H1 (cell line): Measurements from ENCODE around the gene SFT2D1. TPM values are rescaled to one million over a fixed set of nuclear protein-coding genes. Genes with fewer than 3 reads are reported as not detected.

Source experiments
- CTCF ChIA-PET: fragments of 300-600 bp; sonication (Branson Sonifier 250); formaldehyde crosslinking; loops from one replicate; lab custom pipeline; 2021; ENCODE audit not compliant: partially characterized antibody; lab: Charles Lee
- POLR2A ChIA-PET: fragments of 300-600 bp; sonication (Branson Sonifier 250); formaldehyde crosslinking; loops from one replicate; lab custom pipeline; 2021; ENCODE audit warnings: inconsistent platforms; ENCODE audit not compliant: partially characterized antibody; lab: Charles Lee
- DNase-seq, 2 experiments: peaks; one replicate each; pipeline versions ENCODE4 v3.0.0 to v3.0.0-alpha.2; 2010 to 2022; ENCODE audit warnings: low spot score in 2 of 2, low read depth in 1 of 2, mixed read lengths in 1 of 2
- FAIRE-seq: peaks from 2 replicates; lab custom pipeline; 2011; peaks lifted over from hg19 to GRCh38; lab: Jason Lieb, UNC
- H2AFZ ChIP-seq: 2 replicates; pipeline ENCODE4 v1.8.1; 2012; ENCODE audit warnings: low read length, inconsistent platforms
- H2AK5ac ChIP-seq: 2 replicates; pipeline ENCODE4 v1.6.1; 2013; ENCODE audit warnings: low read depth, low read length
- H2BK120ac ChIP-seq: replicated peaks from 2 replicates; pipeline ENCODE3; 2013; ENCODE audit warnings: low read depth, low read length, inconsistent platforms
- H2BK12ac ChIP-seq: 2 replicates; pipeline ENCODE4 v1.6.1; 2013; ENCODE audit warnings: low read depth, low read length
- H2BK15ac ChIP-seq: 2 replicates; pipeline ENCODE4 v1.6.1; 2013; ENCODE audit warnings: low read length
- H2BK20ac ChIP-seq: 2 replicates; pipeline ENCODE4 v1.6.1; 2013; ENCODE audit warnings: low read length
- H2BK5ac ChIP-seq: 2 replicates; pipeline ENCODE4 v1.6.1; 2013; ENCODE audit warnings: low read depth, low read length
- H3K14ac ChIP-seq: 2 replicates; pipeline ENCODE4 v1.6.1; 2013; ENCODE audit warnings: inconsistent platforms; ENCODE audit not compliant: insufficient read length
- H3K18ac ChIP-seq: 2 replicates; pipeline ENCODE4 v1.6.1; 2013; ENCODE audit warnings: low read length; ENCODE audit errors: extremely low read depth
- H3K23ac ChIP-seq: 2 replicates; pipeline ENCODE4 v1.6.1; 2013; ENCODE audit warnings: inconsistent platforms; ENCODE audit not compliant: insufficient read length
- H3K23me2 ChIP-seq: 2 replicates; pipeline ENCODE4 v1.6.1; 2013; ENCODE audit warnings: low read depth, low read length
- H3K27ac ChIP-seq: 2 replicates; pipeline ENCODE4 v1.6.1; 2011; ENCODE audit warnings: low read depth, low read length, inconsistent platforms
- H3K27me3 ChIP-seq, 4 experiments: replicated peaks in 1 of 4; 1 replicate in 1 of 4; 2 replicates in 3 of 4; pipeline versions ENCODE4 v1.6.1 to v1.8.1; 2011 to 2013; ENCODE audit warnings: low read length in 3 of 4, mild to moderate bottlenecking in 3 of 4, inconsistent platforms in 2 of 4, mixed read lengths in 2 of 4, moderate library complexity in 1 of 4; ENCODE audit not compliant: control insufficient read depth in 3 of 4, insufficient read depth in 3 of 4; ENCODE audit errors: extremely low read depth in 1 of 4
- H3K36me3 ChIP-seq, 4 experiments: 2 replicates each; pipeline versions ENCODE4 v1.6.1 to v1.8.1; 2011 to 2013; ENCODE audit warnings: mild to moderate bottlenecking in 4 of 4, low read length in 3 of 4, moderate library complexity in 2 of 4, control low read depth in 1 of 4, inconsistent platforms in 1 of 4; ENCODE audit not compliant: insufficient read depth in 4 of 4, control insufficient read depth in 2 of 4
- H3K4ac ChIP-seq: replicated peaks from 2 replicates; pipeline ENCODE3; 2013; ENCODE audit warnings: low read length, low read depth, mixed read lengths, inconsistent platforms; ENCODE audit not compliant: insufficient read length
- H3K4me1 ChIP-seq, 4 experiments: replicated peaks in 1 of 4; 1 replicate in 1 of 4; 2 replicates in 3 of 4; pipeline versions ENCODE4 v1.6.1 to v1.8.1; 2011 to 2013; ENCODE audit warnings: low read length in 3 of 4, inconsistent platforms in 2 of 4, mixed read lengths in 1 of 4; ENCODE audit not compliant: insufficient read depth in 4 of 4, control insufficient read depth in 3 of 4
- H3K4me2 ChIP-seq, 2 experiments: 2 replicates each; pipeline versions ENCODE4 v1.6.1 to v1.8.1; 2011 to 2013; ENCODE audit warnings: low read depth in 2 of 2, low read length in 2 of 2, control low read depth in 1 of 2, inconsistent platforms in 1 of 2, mild to moderate bottlenecking in 1 of 2; ENCODE audit not compliant: insufficient read depth in 1 of 2
- H3K4me3 ChIP-seq, 4 experiments: fragments of 200-600, 300-600 bp in 1 of 4; sonication (generic), shearing (Covaris generic), sonication (Bioruptor Twin) in 1 of 4; 2 replicates each; pipeline versions ENCODE4 v1.5.1 to v1.8.1; 2011 to 2016; ENCODE audit warnings: low read length in 4 of 4, low read depth in 3 of 4, control low read depth in 2 of 4, inconsistent platforms in 2 of 4, mild to moderate bottlenecking in 2 of 4, mixed read lengths in 1 of 4, moderate library complexity in 1 of 4; ENCODE audit not compliant: insufficient read depth in 2 of 4; ENCODE audit errors: extremely low read depth in 1 of 4
- H3K56ac ChIP-seq: replicated peaks from 2 replicates; pipeline ENCODE3; 2013; ENCODE audit warnings: low read depth, mild to moderate bottlenecking, mixed read lengths, low read length, inconsistent platforms; ENCODE audit not compliant: insufficient read length
- H3K79me1 ChIP-seq: 2 replicates; pipeline ENCODE4 v1.6.1; 2013; ENCODE audit warnings: low read depth, low read length, control low read depth
- H3K79me2 ChIP-seq, 2 experiments: 2 replicates each; pipeline versions ENCODE4 v1.6.1 to v1.8.1; 2012 to 2013; ENCODE audit warnings: low read length in 2 of 2, mild to moderate bottlenecking in 2 of 2, inconsistent platforms in 1 of 2; ENCODE audit not compliant: insufficient read depth in 2 of 2, control insufficient read depth in 1 of 2
- H3K9ac ChIP-seq, 4 experiments: replicated peaks in 1 of 4; 1 replicate in 1 of 4; 2 replicates in 3 of 4; pipeline versions ENCODE4 v1.6.1 to v1.8.1; 2011 to 2013; ENCODE audit warnings: low read depth in 3 of 4, low read length in 3 of 4, control low read depth in 2 of 4, mild to moderate bottlenecking in 2 of 4, moderate library complexity in 2 of 4, inconsistent platforms in 1 of 4; ENCODE audit errors: extremely low read depth in 1 of 4
- H3K9me3 ChIP-seq, 2 experiments: 2 replicates each; pipeline versions ENCODE4 v1.6.1 to v1.8.1; 2012 to 2013; ENCODE audit warnings: mild to moderate bottlenecking in 2 of 2, moderate library complexity in 2 of 2, control low read depth in 1 of 2, inconsistent platforms in 1 of 2, low read depth in 1 of 2, low read length in 1 of 2, mixed read lengths in 1 of 2; ENCODE audit not compliant: insufficient read depth in 2 of 2
- H4K20me1 ChIP-seq, 2 experiments: replicated peaks in 1 of 2; 2 replicates each; pipeline versions ENCODE3 to v1.8.1; 2011 to 2013; ENCODE audit warnings: inconsistent platforms in 2 of 2, low read length in 2 of 2, mild to moderate bottlenecking in 1 of 2; ENCODE audit not compliant: insufficient read depth in 2 of 2, control insufficient read depth in 1 of 2
- H4K5ac ChIP-seq: 2 replicates; pipeline ENCODE4 v1.6.1; 2013; ENCODE audit warnings: low read length, low read depth, mixed read lengths, inconsistent platforms; ENCODE audit not compliant: insufficient read length
- H4K8ac ChIP-seq: 2 replicates; pipeline ENCODE4 v1.8.0; 2013; ENCODE audit warnings: mild to moderate bottlenecking, moderate library complexity, low read length, inconsistent platforms; ENCODE audit not compliant: insufficient read depth; ENCODE audit errors: extremely low read depth
- H4K91ac ChIP-seq: replicated peaks from 2 replicates; pipeline ENCODE3; 2013; ENCODE audit warnings: low read length, mixed read lengths, inconsistent platforms; ENCODE audit not compliant: insufficient read length
- FOSL1 ChIP-seq: IDR thresholded peaks from 2 replicates; pipeline ENCODE4 v1.6.1; 2011; ENCODE audit warnings: mild to moderate bottlenecking, low read depth, low read length, moderate library complexity; ENCODE audit not compliant: insufficient read depth
- KDM4A ChIP-seq: IDR thresholded peaks from one replicate; pipeline ENCODE4 v1.7.1; 2012; ENCODE audit warnings: low read depth, mild to moderate bottlenecking, moderate library complexity, low read length, inconsistent platforms; ENCODE audit not compliant: severe bottlenecking
- NRF1 ChIP-seq: IDR thresholded peaks from 2 replicates; pipeline ENCODE4 v1.6.1; 2011; ENCODE audit warnings: mild to moderate bottlenecking, low read depth, low read length, improper control_type of control experiment
- POLR2AphosphoS5 ChIP-seq: IDR thresholded peaks from 2 replicates; pipeline ENCODE4 v1.6.1; 2011; ENCODE audit warnings: low read depth, low read length
- RBBP5 ChIP-seq: IDR thresholded peaks from 2 replicates; pipeline ENCODE4 v1.7.1; 2012; ENCODE audit warnings: low read depth, mild to moderate bottlenecking, inconsistent platforms, low read length, moderate library complexity, borderline replicate concordance
- SIN3A ChIP-seq, 2 experiments: IDR thresholded peaks in 1 of 2; conservative IDR thresholded peaks in 1 of 2; 2 replicates each; pipeline ENCODE4 v1.6.1; 2011 to 2012; ENCODE audit warnings: low read length in 2 of 2, improper control_type of control experiment in 1 of 2, low read depth in 1 of 2, mild to moderate bottlenecking in 1 of 2
- SIX5 ChIP-seq: IDR thresholded peaks from 2 replicates; pipeline ENCODE4 v1.6.1; 2011; ENCODE audit warnings: mild to moderate bottlenecking, low read depth, low read length
- SUZ12 ChIP-seq: fragments of 200-600 bp; sonication (generic); IDR thresholded peaks from 2 replicates; pipeline ENCODE4 v1.6.1; 2012; ENCODE audit warnings: mild to moderate bottlenecking, inconsistent platforms, low read length, moderate library complexity, mixed read lengths
- TAF1 ChIP-seq: IDR thresholded peaks from 2 replicates; pipeline ENCODE4 v1.6.1; 2011; ENCODE audit warnings: mild to moderate bottlenecking, low read depth, low read length
- TAF7 ChIP-seq: optimal IDR thresholded peaks from 2 replicates; pipeline ENCODE3; 2011; ENCODE audit warnings: low read depth, mild to moderate bottlenecking, inconsistent platforms, low read length, moderate library complexity, borderline replicate concordance
- TBP ChIP-seq: IDR thresholded peaks from 2 replicates; pipeline ENCODE4 v1.6.1; 2011; ENCODE audit warnings: low read depth, low read length, improper control_type of control experiment
- TEAD4 ChIP-seq: IDR thresholded peaks from 2 replicates; pipeline ENCODE4 v1.6.1; 2012; ENCODE audit warnings: low read depth, low read length, inconsistent platforms, mixed read lengths
- YY1 ChIP-seq: IDR thresholded peaks from 2 replicates; pipeline ENCODE4 v1.6.1; 2011; ENCODE audit warnings: low read depth, mild to moderate bottlenecking, low read length
- WGBS, 2 experiments: shearing (Covaris generic) in 1 of 2; methylation state at CpG; one replicate each; pipeline versions ENCODE4 v1.1.6 to v1.1.7; 2013 to 2015; ENCODE audit warnings: low lambda C conversion rate in 2 of 2, mixed read lengths in 2 of 2, inconsistent platforms in 1 of 2, low coverage in 1 of 2, missing lambda C conversion rate in 1 of 2; ENCODE audit not compliant: insufficient replicate concordance in 2 of 2, insufficient coverage in 1 of 2, insufficient read length in 1 of 2; ENCODE audit errors: extremely low coverage in 1 of 2, missing lambda C conversion rate in 1 of 2; 5-methylcytosine and 5-hydroxymethylcytosine counted together
- polyA plus RNA-seq, 7 experiments: library from polyadenylated mRNA; depleted of rRNA in 3 of 7; stranded (reverse) in 5 of 7; unstranded in 2 of 7; fragments of >200 nt in 5 of 7; fragments of 200-250 nt in 2 of 7; gene quantifications; 1 replicate in 5 of 7; 2 replicates in 1 of 7; 4 replicates in 1 of 7; pipeline versions ENCODE4 v1.2.1 to v1.2.3, GENCODE V29; 2011 to 2013; ENCODE audit warnings: missing spikeins in 2 of 7, mixed read lengths in 2 of 7
- total RNA-seq: library from RNA; stranded (reverse); fragmentation: NEBNext Ultra II Directional; extraction: Animal tissue kit (Norgen Biotek cat#: 25700); gene quantifications from 2 replicates; pipeline ENCODE4 v1.2.1, GENCODE V29; 2021

SFT2D1 gene
- total and polyA plus RNA-seq, 2 of the 8 experiments (the other 6 are each of a cell fraction or from before 2014, with no cell fraction given), result 52.3 to 76.1 TPM

DNA sequence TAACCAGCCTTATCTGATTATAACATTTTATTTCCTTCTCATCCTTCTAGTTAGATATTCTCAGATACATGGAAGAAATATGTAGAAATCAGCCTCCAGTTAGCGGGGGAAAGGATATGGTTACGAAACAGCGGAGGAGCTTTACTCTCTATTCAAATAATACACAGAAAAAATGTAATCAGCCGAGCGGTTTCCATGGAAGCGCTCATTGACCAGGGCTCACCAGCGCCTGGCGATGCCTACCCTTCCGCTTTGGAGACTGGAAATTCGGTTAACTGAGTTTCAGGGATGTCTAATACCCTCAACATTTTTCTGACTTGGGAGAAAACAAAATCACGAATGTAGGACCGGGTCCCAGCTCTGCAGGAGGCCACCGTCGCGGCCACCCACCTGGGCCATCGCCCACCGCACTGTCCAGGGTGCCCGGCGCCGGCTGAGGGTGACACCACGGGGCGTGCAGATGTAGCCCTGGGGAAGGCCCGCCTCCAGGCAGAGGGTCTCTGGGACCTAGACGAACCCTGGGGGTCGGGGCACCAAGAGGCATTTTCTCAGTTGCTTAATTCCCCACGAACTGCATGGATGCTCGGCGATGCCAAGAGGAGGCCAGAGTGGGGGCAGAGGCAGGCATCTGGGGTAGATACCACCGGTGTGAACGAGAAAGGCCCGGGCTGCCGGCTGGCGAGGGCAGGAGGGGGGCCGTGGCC lies 35.8 kb downstream of the SFT2D1 start:
- Histone ChIP-seq H2BK120ac (no peak overlapping the region), H2AK5ac (no peak overlapping the region), H3K36me3 (no peaks in the 10 kb centered on the region), H3K4ac (no peak overlapping the region), H3K14ac (no peak overlapping the region), H3K79me1 (no peaks in the 10 kb centered on the region), H4K5ac (no peak overlapping the region), H4K8ac (no peak overlapping the region; the same call in none of the 2 replicates), H3K27ac (no peak overlapping the region), H2BK20ac (no peak overlapping the region), H2BK5ac (no peak overlapping the region), H2BK12ac (no peak overlapping the region), H2BK15ac (no peak overlapping the region), H3K79me2 (no peaks in the 10 kb centered on the region), H3K9me3 (no peaks in the 10 kb centered on the region; a peak in 1 of 4 replicates), H2AFZ (peak overlapping the region; percentile 36; the same call in 1 of the 2 replicates), H3K4me1 (peaks cover 0 to 10% (median 4%) of the 10 kb centered on the region in 4 experiments; a peak in 4 of 7 replicates), H4K91ac (no peak overlapping the region), H4K20me1 (peaks cover 0 to 3% of the 10 kb centered on the region in 2 experiments), H3K4me2 (peak overlapping the region; percentile 70 to 93; a peak in 3 of 4 replicates), H3K56ac (no peak overlapping the region), H3K18ac (no peak overlapping the region), H3K4me3 (peak overlapping the region in 1 of 4 experiments; percentile 60; a peak in 2 of 8 replicates), H3K9ac (no peak overlapping the region), H3K23me2 (peaks cover 7% of the 10 kb centered on the region; the same call in 1 of the 2 replicates), H3K23ac (no peak overlapping the region), H3K27me3 (peaks cover 24 to 54% (median 48%) of the 10 kb centered on the region in 4 experiments)
- ChIA-PET POLR2A (interaction anchor here (1.3 to 1.7 kb wide), 2 partner anchors 25 to 75 kb away, joined by 3 to 5 read pairs; no protein-coding TSS in a partner anchor), CTCF (interaction anchor here (0.8 to 8.2 kb wide), 10 partner anchors 12 to 100 kb away, joined by 3 to 120 read pairs (median 5); no protein-coding TSS in a partner anchor)
- no peak for FAIRE-seq
- WGBS, 2 experiments, result 90% methylated on average over 28 of the region's 34 CpGs; no CpG with 5 or more reads in 1 of the 2 experiments
- DNase-seq, result no peak
- TF ChIP-seq TBP, result no peak
- no peak for TF ChIP-seq RBBP5
- no peak for TF ChIP-seq SUZ12
- no peak for TF ChIP-seq YY1
- TF ChIP-seq SIN3A (conservative IDR thresholded peaks at IDR 0.05 in 1 of 2, IDR thresholded peaks at IDR 0.05 in 1 of 2; ENCODE audit: low read depth in 1 of 2, low read length in 2 of 2), result no peak
- TF ChIP-seq KDM4A, result no peak
- no peak for TF ChIP-seq FOSL1
- no peak for TF ChIP-seq TAF1
- no peak for TF ChIP-seq TAF7
- TF ChIP-seq NRF1, result no peak
- no peak for TF ChIP-seq POLR2AphosphoS5
- no peak for TF ChIP-seq TEAD4
- no peak for TF ChIP-seq SIX5
